Stimulated activated CD8-positive, alpha-beta memory T cell treated with anti-CD3 and anti-CD28 coated beads, Interleukin-15, amount 100 ng/mL, for 4 hours (primary cell): ENCODE results near the gene ISG15.
"Not testable (repeated sequence)": the region's sequence is repeated elsewhere in the genome, so short reads cannot be mapped to it uniquely, and the experiment has no call there.

Experiments
- DNase-seq, 2 donors: peaks; one replicate each; pipeline ENCODE4 v3.0.0-alpha.2; 2020; ENCODE audit warnings: low read depth in 2 of 2

Gene ISG15

GRCh38 chr1:975365-975764 lies 37.9 kb upstream of the ISG15 start:
- no peak for DNase-seq

DNA sequence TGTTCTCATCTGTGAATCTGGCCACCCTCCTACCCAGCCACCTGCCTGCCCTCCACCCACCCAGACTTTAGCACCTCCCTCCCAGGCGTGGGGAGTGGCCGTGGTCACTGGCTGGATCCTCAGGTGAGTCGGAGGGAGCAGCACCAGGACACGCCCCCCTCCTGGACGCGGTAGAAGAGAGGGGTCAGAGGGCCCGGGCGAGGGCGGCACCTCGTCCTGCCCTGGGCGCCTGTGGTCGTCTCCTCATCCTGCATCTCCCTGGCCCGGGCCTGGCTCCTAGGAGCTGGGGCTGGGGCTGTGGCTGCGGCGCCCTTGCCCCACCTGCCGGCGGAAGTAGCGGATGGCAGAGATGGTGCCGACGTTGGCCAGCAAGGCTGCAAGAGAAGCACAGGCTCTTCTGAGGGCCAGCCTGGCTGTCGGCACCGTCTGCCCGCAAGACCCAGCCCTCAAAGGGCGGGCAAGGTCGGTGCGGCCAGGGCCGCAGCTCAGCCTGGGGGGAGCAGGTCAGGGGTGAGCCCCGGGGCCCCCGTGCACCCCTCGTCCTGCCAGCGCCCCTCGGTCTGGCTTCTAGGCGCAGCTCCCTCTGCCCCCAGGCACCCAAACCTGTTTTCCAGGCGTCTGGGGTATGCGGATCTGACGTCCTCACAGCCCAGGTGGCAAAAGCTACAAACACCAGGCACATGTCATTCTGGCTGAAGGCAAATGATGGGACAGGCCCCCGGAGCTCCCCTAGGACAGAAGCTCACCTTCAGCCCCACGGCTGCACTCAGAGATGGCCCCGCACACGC lies 37.2 kb upstream of the ISG15 start:
- DNase-seq, result peak in 1 of 2 donors; percentile 29

- DNase-seq, result not testable (repeated sequence)
Measured at GRCh38 chr1:976791-977190, 36.5 kb upstream of the ISG15 start.

DNA sequence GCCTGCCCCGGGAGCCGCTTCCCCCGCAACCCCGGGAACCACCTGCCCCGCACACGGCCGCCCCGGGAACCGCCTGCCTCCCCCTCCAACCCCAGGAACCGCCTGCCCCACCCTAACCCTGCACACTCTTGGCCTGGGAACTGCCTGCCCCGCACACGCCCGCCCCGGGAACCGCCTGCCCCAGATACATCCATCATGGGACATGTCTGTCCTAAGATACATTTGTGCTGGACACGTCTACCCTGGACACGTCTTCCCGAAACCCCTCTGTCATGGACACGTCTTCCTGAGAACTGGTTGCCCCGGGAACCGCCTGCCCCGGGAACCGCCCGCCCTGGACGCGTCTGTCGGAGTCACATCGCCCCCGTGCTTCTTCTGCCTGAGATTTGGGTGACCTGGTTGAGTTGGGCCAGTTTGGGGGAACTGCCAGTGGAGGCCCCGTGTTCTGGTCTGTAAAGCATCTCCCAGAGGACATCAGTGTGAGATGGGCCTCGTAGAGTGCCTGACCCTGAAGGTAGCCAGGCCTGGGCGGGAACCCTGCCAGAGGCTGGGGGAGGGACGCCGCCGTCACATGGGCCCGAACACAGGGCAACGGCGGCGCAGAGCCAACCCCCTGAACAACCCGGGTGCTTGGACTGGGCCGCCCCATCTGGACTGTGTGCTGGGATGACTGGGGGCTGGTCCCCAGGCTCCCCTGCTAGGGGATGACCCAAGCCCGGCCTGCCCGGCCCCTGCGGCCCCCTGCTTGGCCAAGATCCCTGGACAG lies 35.0 kb upstream of the ISG15 start:
- no peak for DNase-seq

DNA sequence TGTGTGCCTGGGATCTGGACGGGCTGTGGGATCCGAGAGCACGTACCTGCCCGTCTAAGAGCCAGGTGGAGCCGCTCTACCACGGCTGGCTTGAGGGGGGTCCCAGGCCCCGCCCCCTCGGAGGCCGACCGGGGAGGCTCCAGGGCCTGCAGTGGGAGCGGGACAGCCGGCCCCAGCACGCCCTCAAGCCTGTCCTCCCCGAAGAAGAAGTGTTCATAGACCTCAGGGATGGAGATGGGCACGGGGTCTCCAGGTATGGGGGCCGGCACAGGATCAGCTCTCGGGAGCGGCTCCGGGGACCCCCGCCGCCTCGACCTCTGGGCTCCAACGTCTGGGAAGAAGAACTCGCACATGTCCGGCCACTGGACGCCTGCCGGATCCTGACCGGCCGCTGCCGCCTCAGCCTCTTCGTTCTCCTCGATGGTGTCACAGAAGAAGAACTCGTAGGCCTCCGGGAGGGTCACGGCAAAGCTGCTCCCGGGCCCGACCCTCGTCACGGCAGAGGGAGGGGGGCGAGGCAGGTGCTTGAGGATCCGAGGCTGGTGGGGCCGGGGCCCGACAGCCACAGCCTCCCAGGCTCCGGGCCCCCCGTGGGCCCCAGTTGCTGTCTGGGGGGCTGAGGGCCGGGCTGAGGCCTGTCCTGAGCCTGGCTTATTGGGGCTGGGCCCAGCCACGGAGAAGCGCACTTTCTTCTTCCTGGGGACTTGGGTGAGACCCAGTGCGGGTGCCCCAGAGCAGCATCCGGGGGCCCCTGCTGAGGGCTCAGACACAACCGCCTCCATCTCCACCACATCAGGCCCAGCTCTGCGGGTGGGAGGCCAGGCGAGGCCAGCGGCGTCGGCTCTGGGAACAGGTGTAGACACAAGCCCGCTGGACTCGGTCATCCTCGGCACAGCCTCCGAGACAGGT lies 34.2 kb upstream of the ISG15 start:
- DNase-seq, result no peak

- no peak for DNase-seq
Measured at GRCh38 chr1:979744-980072, 33.6 kb upstream of the ISG15 start.

- no peak for DNase-seq
Measured at GRCh38 chr1:980137-980571, 33.1 kb upstream of the ISG15 start.

- DNase-seq, result no peak
Measured at GRCh38 chr1:980602-981395, 32.5 kb upstream of the ISG15 start.

DNA sequence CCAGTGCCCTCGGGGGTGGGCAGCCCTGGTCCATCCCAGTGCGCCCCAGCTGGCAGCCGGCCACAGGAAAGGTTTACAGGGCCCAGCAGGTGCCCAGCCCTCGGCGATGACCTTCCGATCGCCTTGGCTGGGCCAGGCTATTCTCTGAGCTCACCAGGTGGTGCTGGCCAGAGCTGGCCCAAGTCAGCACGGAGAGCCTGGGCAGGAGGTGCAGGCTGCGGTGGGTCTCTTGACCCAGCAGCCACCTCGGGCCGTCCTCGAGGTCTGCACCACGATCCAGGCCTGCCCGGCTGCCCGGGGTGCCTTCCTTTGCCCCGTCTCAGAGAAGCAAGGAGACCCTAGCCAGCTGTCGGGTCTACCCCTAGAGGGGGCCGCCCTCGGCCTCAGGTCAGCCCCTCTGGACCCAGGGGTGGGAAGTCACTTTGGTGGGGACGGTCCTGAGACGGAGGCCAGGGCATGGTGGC lies 31.8 kb upstream of the ISG15 start:
- DNase-seq, result no peak

DNA sequence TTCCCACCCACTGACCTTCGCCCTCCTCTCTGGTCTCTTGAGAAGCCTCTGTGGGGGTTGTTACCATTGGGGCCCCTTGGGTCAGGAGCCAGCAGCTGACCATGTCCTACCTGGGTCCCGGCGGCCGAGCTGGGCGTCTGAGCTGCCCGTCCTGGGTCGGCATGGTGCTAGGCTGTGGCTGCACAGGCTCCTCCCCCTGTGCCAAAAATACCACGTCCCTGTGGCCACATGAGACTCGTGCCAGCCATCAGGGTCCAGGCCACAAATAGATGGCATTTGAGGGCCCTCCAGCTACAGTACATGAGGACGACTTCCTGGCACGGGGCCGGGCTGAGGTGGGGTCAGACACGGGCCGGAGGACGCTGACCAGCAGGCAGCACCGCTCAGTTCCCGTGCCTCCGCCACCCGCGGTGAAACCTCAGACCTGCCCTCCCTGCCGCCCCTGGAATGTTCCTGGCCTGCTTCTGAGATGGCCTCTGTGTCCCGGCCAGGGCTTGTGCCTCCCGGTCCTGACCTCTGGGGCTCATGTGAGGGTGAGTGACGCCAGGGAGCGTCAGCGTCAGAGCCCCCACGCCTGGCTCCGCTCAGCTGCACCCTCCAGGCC lies 31.2 kb upstream of the ISG15 start, which contains the start of gene PERM1:
Gene PERM1 (minus strand): TSS at position 139 of the 604 bp plus-strand sequence. CDS start 1,064 bp downstream, outside the sequence.
- DNase-seq, result no peak

GRCh38 chr1:982765-983436 lies 30.4 kb upstream of the ISG15 start:
- no peak for DNase-seq

DNA sequence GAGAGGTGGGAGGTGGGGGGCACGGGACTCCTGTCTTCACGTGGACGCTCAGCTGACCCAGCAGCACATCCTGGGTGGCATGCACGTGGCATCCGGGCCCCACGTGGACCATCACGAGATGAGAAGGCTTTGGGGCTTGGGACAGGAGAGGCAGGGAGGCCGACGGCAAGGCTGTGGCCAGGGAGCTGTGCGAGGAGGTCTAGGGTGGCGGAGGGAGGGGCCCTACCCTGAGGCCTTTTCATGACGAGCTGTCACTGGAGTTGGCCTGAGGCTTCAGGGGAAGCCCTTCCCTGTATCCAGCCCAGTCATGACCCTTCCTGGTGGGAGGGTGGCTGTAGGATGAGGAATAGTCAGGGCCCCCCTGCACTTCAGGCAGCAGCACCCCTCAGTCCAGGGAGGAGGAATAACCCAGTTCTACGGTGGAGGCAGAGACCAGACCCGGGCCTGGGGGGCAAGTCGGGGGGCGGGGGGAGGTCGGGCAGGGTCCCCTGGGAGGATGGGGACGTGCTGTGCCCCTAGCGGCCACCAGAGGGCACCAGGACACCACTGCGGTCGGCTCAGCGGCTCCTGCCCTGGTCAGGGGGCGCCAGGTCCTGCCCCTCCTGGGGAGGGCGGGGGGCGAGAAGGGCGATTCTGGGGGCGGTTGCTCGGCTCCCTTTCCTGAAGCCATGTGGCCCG lies 29.4 kb upstream of the ISG15 start:
- DNase-seq, result no peak

DNA sequence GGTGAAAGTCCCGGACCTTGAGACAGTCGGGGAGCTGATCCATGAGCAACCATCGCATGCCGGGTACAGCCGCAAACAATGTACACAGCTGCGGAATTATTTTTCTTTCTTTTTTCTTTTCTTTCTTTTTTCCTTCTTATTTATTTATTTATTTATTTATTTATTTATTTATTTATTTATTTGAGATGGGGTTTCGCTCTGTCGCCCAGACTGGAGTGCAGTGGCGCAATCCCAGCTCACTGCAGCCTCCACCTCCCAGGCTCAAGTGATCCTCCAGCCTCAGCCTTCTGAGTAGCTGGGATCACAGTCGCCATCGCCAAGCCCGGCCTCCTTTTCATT lies 28.9 kb upstream of the ISG15 start:
- no peak for DNase-seq

DNA sequence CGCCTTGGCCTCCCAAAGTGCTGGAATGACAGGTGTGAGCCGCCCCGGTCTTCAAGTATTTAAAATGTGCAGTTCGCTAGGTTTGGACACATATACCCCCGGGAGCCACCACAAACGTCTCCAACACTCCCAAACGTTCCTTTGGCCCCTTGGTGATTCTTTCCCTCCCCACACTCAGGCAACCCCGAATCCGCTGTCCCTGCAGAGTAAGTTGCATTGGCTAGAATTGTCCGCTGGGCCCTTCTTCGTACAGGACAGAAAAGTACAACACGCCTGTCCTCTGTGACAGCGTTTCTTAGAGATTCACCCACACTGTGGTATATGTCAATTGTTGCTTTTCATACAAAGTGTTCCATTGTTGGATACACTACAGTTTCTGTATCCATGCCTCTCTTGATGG lies 28.2 kb upstream of the ISG15 start:
- no peak for DNase-seq

- not testable (repeated sequence) for DNase-seq
Measured at GRCh38 chr1:988061-988460, 25.2 kb upstream of the ISG15 start.

GRCh38 chr1:991275-991674 lies 22.0 kb upstream of the ISG15 start:
- DNase-seq, result not testable (repeated sequence)

GRCh38 chr1:991895-992294 lies 21.4 kb upstream of the ISG15 start:
- DNase-seq, result no peak

DNA sequence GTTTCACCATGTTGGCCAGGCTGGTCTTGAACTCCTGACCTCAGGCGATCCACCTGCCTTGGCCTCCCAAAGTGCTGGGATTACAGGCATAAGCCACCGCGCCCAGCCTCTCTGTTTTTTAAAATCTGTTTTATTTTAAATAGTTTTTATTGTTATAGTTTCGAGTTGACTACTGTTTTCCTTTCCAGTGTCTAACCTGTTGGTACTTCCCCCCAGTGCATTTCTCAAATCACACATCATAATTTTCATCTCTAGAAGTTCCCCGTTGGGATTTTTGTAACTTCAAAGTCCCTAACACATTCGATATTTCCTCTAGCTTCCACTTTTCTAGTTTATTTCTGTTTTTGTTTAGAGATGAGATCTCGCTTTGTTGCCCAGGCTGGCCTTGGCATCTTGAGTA lies 20.9 kb upstream of the ISG15 start:
- no peak for DNase-seq

DNA sequence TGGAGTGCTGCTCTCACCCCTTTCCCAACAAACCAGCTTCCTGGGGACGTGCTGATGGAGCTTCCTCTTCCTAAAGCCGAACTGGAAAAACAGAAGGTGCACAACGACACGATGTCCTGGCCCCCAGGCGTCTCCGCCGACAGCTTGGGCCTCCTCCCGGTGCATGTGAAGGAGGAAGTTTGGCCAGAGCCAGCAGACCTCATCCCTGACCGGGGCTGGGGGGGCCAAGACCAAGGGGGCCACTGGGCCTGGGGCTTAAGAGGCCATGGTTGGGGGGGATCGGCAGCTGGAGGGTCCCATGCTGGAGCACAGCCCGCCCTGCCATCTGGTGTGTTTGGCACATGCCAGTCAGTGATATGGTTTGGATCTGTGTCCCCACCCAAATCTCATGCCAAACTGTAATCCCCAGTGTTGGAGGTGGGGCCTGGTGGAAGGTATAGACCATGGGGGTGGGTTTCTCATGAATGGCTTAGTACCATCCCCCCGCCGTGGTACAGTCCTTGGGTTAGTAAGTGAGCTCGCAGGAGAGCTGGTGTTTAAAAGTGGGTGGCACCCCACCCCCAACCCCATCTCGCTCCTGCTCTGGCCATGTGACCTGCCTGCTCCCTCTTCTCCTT lies 19.8 kb upstream of the ISG15 start:
- no peak for DNase-seq
